Hepatocyte (in vitro differentiated cells): Measurements from ENCODE around the gene FOXF2. TPM values are rescaled to one million over a fixed set of nuclear protein-coding genes. Genes with fewer than 3 reads are reported as not detected.

ENCODE experiments used
- DNase-seq: peaks from one replicate; pipeline ENCODE4 v3.0.0-alpha.2; 2016; ENCODE audit warnings: low spot score
- H2AFZ ChIP-seq: fragments of 200-600 bp; sonication (generic); 2 replicates; pipeline ENCODE4 v1.6.0; 2016; ENCODE audit warnings: antibody characterized with exemption, mild to moderate bottlenecking
- H3K27ac ChIP-seq: fragments of 200-600 bp; sonication (generic); 2 replicates; pipeline ENCODE4 v1.5.1; 2016; ENCODE audit warnings: mild to moderate bottlenecking
- H3K27me3 ChIP-seq: fragments of 200-600 bp; sonication (generic); 2 replicates; pipeline ENCODE4 v1.6.1; 2016
- H3K36me3 ChIP-seq: fragments of 200-600 bp; sonication (generic); replicated peaks from 2 replicates; pipeline ENCODE4 v1.5.1; 2016; ENCODE audit warnings: low read depth; ENCODE audit not compliant: insufficient read depth
- H3K4me1 ChIP-seq: fragments of 200-600 bp; sonication (generic); 2 replicates; pipeline ENCODE4 v1.5.1; 2016; ENCODE audit warnings: mild to moderate bottlenecking, moderate library complexity; ENCODE audit not compliant: insufficient read depth
- H3K4me2 ChIP-seq: fragments of 200-600 bp; sonication (generic); 2 replicates; pipeline ENCODE4 v1.6.0; 2016
- H3K4me3 ChIP-seq: fragments of 200-600 bp; sonication (generic); 2 replicates; pipeline ENCODE4 v1.5.1; 2016; ENCODE audit warnings: mild to moderate bottlenecking
- H3K79me2 ChIP-seq: fragments of 200-600 bp; sonication (generic); 2 replicates; pipeline ENCODE4 v1.6.0; 2017; ENCODE audit warnings: mild to moderate bottlenecking
- H3K9me2 ChIP-seq: fragments of 200-600 bp; sonication (generic); replicated peaks from 2 replicates; pipeline ENCODE4 v1.6.0; 2017; ENCODE audit warnings: mild to moderate bottlenecking; ENCODE audit not compliant: insufficient read depth
- H3K9me3 ChIP-seq: fragments of 200-600 bp; sonication (generic); 2 replicates; pipeline ENCODE4 v1.5.1; 2016; ENCODE audit warnings: low read depth, mild to moderate bottlenecking
- H4K20me1 ChIP-seq: fragments of 200-600 bp; sonication (generic); 2 replicates; pipeline ENCODE4 v1.6.0; 2016; ENCODE audit warnings: mild to moderate bottlenecking; ENCODE audit not compliant: insufficient read depth, poor library complexity, severe bottlenecking
- CTCF ChIP-seq: fragments of 200-600 bp; sonication (generic); IDR thresholded peaks from 2 replicates; pipeline ENCODE4 v1.5.1; 2016; ENCODE audit warnings: antibody characterized with exemption, mild to moderate bottlenecking; ENCODE audit not compliant: poor library complexity
- EZH2 ChIP-seq: fragments of 200-600 bp; sonication (generic); IDR thresholded peaks from 2 replicates; pipeline ENCODE4 v1.6.1; 2016; ENCODE audit warnings: antibody characterized with exemption, mild to moderate bottlenecking, borderline replicate concordance
- EZH2phosphoT487 ChIP-seq: fragments of 200-600 bp; sonication (generic); IDR thresholded peaks from one replicate; pipeline ENCODE4 v1.6.1; 2018; ENCODE audit warnings: antibody characterized with exemption, mild to moderate bottlenecking, low read depth, moderate library complexity; ENCODE audit not compliant: unreplicated experiment, severe bottlenecking
- WGBS: methylation state at CpG from one replicate; pipeline ENCODE4 v1.1.6; 2016; ENCODE audit warnings: low lambda C conversion rate; ENCODE audit errors: missing lambda C conversion rate; 5-methylcytosine and 5-hydroxymethylcytosine counted together
- polyA plus RNA-seq: library from polyadenylated mRNA; unstranded; fragments of >200 nt; fragmentation: Nextera tagmentation; extraction: Ambion mirVana; gene quantifications from 2 replicates; pipeline ENCODE4 v1.2.1, GENCODE V29; 2016
- total RNA-seq: library from RNA; depleted of rRNA; stranded (reverse); fragments of >200 nt; gene quantifications from 2 replicates; pipeline ENCODE4 v1.2.3, GENCODE V29; 2014

FOXF2 gene
- total and polyA plus RNA-seq, 2 experiments from 2014 or later = 28.0 to 31.5 TPM

- no peak overlapping the region for H3K4me3 ChIP-seq
- no peaks in the 10 kb centered on the region for H4K20me1 ChIP-seq
- no peaks in the 10 kb centered on the region for H3K9me2 ChIP-seq
- no peak overlapping the region for H2AFZ ChIP-seq
- peaks cover 25% of the 10 kb centered on the region for H3K79me2 ChIP-seq
- peak overlapping the region; percentile 96 for H3K4me2 ChIP-seq
- no peaks in the 10 kb centered on the region for H3K36me3 ChIP-seq
- no peak for DNase-seq
- H3K9me3 ChIP-seq = no peaks in the 10 kb centered on the region
- H3K4me1 ChIP-seq = peaks cover 47% of the 10 kb centered on the region
- WGBS = 22% methylated on average over 20 of the region's 20 CpGs
- no peak for TF ChIP-seq CTCF
- peak; percentile 77 for TF ChIP-seq EZH2
- H3K27me3 ChIP-seq = peaks cover 99% of the 10 kb centered on the region
- peak overlapping the region; percentile 73 for H3K27ac ChIP-seq
Observed at GRCh38 chr6:1380625-1381427, 8.6 kb upstream of the FOXF2 start.

GRCh38 chr6:1381481-1382330 lies 7.7 kb upstream of the FOXF2 start:
- peak overlapping the region; percentile 94 for H3K27ac ChIP-seq
- peaks cover 34% of the 10 kb centered on the region for H3K79me2 ChIP-seq
- peaks cover 99% of the 10 kb centered on the region for H3K27me3 ChIP-seq
- H3K4me3 ChIP-seq = peak overlapping the region; percentile 61
- H3K9me3 ChIP-seq = no peaks in the 10 kb centered on the region
- H3K36me3 ChIP-seq = no peaks in the 10 kb centered on the region
- H3K4me2 ChIP-seq = peak overlapping the region; percentile 96
- TF ChIP-seq EZH2phosphoT487 = no peak
- TF ChIP-seq EZH2 = peak; percentile 19
- TF ChIP-seq CTCF = peak; percentile 81
- no peaks in the 10 kb centered on the region for H4K20me1 ChIP-seq
- H3K9me2 ChIP-seq = no peaks in the 10 kb centered on the region
- peaks cover 47% of the 10 kb centered on the region for H3K4me1 ChIP-seq
- DNase-seq = peak; percentile 76
- peak overlapping the region; percentile 19 for H2AFZ ChIP-seq
- 2% methylated on average over 60 of the region's 87 CpGs for WGBS

- Histone ChIP-seq H3K9me3 (no peaks in the 10 kb centered on the region), H4K20me1 (no peaks in the 10 kb centered on the region), H3K9me2 (no peaks in the 10 kb centered on the region), H3K27me3 (peaks cover 99% of the 10 kb centered on the region), H3K4me3 (peak overlapping the region; percentile 26), H3K4me1 (peaks cover 47% of the 10 kb centered on the region), H3K79me2 (peaks cover 37% of the 10 kb centered on the region), H3K27ac (peak overlapping the region; percentile 94), H3K36me3 (no peaks in the 10 kb centered on the region), H2AFZ (no peak overlapping the region), H3K4me2 (peak overlapping the region; percentile 96)
- peak; percentile 63 for DNase-seq
- WGBS = 4% methylated on average over 35 of the region's 35 CpGs
- TF ChIP-seq CTCF = no peak
- TF ChIP-seq EZH2 = no peak
- TF ChIP-seq EZH2phosphoT487 = no peak
Observed at GRCh38 chr6:1382331-1382882, 7.0 kb upstream of the FOXF2 start.
